RPMI8226 (cell line): ENCODE measurements around the gene VPS11.
"Not testable (repeated sequence)": the region's sequence is repeated elsewhere in the genome, so short reads cannot be mapped to it uniquely, and the experiment has no call there.

ENCODE experiments used
- DNase-seq: peaks from one replicate; pipeline ENCODE4 v3.0.0-alpha.2; 2015

VPS11 gene

GRCh38 chr11:119039471-119039870, 28.1 kb upstream of the VPS11 start:
- not testable (repeated sequence) for DNase-seq

DNA sequence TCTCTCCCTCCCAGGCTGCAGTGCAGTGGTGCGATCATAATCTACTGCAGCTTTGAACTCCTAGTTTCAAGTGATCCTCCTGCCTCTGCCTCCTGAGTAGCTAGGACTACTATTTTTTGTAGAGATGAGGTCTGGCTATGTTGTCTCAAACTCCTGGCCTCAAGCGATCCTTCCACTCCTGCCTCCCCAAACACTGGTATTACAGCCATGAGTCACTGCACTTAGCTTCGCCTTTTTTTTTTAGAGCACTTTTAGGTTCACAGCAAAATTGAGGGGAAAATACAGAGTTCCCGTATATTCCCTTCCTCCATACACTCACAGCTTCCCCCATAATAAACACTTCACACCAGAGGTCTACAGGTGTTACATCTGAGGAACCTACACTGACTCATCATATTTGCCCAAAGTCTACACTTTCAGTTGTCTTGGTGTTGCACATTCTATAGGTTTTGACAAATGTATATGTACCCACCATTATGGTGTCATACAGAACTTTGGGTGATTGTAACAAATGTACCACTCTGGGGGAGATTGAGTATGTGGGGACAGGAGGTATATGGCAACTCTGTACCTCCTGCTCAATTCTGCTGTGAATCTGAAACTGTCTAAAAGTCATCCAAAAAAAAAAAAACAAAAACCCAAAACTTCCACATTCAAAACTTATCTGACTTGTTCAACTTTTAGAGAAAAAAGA, 25.6 kb upstream of the VPS11 start:
- DNase-seq: peak; percentile 59

- DNase-seq: no peak
Observed at GRCh38 chr11:119042927-119043326, 24.7 kb upstream of the VPS11 start.

- DNase-seq: no peak
Observed at GRCh38 chr11:119044708-119045107, 22.9 kb upstream of the VPS11 start.

DNA sequence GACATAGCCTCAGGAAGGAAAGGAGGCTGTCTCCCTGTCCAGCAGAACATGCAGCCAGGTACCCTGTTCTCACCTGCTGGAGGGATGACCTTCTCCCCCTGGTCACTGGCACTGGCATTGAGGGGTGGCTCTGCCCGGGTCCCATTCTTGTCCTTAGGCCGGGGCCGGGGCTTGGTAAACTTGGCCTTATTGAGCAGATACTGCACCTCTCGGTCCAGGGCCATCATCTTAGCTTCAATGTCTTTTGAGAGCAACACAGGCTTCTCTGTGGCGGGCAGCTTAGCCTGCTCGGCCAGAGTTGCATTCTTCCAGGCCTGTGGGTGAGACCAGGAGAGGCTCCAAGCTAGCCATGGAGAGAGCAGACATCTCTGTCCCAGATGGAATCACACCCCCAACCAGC, 21.1 kb upstream of the VPS11 start:
- no peak for DNase-seq

GRCh38 chr11:119047205-119047604, 20.4 kb upstream of the VPS11 start:
- DNase-seq: no peak

- DNase-seq: no peak
Observed at GRCh38 chr11:119048644-119049043, 19.0 kb upstream of the VPS11 start.

DNA sequence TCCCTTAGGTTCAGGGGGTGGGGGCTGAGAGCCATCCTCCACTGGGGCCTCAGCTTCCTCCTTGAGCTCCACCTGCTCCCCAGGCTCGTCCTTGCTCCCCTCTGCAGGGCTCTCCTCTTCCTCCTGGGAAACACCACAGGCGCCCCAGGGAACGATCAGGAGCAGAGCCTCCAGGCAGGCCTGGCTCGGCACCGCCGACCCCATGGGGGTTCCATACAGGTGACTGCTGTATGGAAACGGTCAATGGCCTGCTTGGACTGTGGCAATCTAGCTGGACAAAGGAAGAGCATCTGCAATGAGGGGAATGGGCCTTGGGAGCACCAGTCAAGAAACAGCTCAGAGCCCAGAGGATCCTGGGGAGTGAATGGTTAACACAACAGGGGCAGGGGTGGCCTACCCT, 18.5 kb upstream of the VPS11 start:
- DNase-seq: no peak

DNA sequence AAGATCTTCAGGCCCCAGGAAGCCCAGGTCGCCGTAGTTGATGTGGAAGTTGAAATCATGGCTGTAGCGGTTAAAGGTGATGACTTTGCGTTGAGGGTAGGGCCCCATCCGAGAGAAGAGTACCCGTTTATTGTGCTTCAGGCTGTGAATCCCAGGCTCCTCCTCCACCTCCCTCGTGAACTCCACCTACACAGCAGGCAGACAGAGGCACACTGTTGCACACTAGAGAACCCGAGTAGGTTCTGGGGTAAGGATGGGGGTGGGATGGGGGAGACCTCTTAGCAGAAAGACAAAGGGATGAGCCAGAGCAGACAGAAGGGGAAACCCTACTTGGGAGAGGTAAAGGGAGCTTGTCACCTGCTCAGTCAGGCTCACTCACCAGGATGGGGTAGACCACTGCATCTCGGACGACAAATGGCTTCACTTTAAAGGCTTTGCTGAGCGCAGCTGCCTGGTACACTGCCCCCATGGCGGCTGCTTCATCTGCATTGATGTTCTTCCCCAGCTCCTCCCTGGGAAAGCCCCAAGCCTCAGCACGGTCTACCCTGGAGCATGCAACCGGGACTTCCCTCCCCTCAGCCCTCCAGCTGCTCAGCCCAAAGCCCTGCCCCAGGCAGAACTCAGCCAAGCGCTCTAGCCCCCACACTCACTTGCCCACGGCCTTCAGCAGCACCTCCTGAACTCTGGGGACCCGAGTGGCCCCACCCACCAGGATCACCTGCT, 16.0 kb upstream of the VPS11 start:
- DNase-seq: no peak

DNA sequence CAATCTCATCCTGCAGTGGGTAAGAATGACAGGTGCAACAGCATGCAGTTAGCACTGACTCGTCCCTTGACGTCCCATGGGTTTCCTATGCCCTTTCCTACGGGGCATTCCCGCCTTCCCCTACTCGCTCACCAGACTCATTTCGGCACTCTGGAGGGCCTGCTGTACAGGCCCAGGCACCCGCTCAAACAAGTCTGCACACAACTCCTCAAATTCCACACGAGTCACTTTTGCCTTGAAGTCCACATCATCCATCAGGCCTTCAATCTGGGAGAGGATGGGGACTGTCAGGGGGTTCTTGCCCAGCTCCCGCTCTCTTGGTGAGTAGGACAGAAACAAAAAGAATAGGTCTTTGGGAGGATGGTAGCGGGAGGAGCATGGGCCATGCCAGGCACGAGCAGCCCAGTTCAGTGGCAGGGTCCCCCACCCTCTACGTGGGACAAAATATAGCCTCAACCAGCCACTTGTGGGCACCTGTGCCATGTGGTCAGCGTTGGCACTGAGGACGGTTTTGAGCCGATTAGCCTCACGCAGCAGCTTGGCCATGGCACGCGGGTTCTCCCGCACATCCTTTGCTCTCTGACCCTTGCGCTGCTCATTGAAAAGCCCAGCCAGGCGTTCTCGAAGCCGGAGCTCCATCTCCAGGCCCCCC, 15.3 kb upstream of the VPS11 start:
- no peak for DNase-seq

DNA sequence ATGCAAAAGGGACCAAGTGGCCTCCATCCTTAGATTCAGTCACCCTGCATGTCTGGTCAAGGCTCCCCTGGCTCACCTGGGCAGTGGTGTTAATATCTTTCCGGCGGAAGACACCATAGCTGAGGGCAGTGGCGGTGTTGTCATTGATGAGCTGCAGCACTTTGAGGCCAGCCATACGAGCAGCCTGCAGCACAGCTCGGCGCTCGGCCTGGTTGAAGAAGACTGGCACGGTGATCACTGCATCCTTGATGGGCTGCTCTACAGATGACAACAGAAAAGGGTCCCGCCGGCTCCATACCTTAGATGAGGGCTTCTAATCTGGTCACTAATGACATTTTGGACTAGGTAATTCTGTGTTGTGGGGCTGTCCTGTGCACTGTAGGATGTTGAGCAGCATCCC, 13.2 kb upstream of the VPS11 start:
- no peak for DNase-seq

DNA sequence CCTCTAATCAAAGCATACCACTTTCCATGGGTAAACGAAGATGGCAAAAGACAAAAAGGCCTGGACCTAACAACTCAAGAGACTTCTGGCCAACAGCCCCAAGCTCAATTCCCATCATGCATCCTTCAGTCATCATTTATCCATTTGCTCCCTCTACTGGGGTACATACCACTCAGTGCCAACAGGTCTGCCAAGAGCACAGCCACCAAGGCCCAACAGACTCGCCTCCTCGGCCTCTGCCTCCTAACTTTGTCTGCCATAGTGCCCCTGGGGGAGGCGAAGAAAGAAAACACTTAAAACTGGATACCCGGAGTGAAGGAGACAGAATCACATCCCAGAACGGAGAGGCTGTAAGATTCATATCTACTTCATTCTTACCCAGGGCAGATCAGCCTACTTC, 11.7 kb upstream of the VPS11 start:
- DNase-seq: peak; percentile 54

GRCh38 chr11:119056421-119056999, 11.1 kb upstream of the VPS11 start:
- peak; percentile 85 for DNase-seq

- peak; percentile 99 for DNase-seq
Observed at GRCh38 chr11:119057000-119057769, 10.4 kb upstream of the VPS11 start, which contains the start of gene HYOU1. Gene HYOU1, minus strand, starts transcription at chr11:119057205. Its CDS starts 1,045 bp downstream, at chr11:119056160.

DNA sequence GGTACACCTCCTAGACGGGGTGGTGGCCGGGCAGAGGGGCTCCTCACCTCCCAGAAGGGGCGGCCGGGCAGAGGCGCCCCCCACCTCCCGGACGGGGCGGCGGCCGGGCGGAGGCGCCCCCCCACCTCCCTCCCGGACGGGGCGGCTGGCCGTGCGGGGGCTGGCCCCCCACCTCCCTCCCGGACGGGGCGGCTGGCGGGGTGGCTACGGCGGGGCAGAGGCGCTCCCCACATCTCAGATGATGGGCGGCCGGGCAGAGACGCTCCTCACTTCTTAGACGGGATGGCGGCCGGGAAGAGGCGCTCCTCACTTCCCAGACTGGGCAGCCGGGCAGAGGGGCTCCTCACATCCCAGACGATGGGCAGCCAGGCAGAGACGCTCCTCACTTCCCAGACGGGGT, 8.5 kb upstream of the VPS11 start:
- not testable (repeated sequence) for DNase-seq

GRCh38 chr11:119061256-119061655, 6.4 kb upstream of the VPS11 start:
- DNase-seq: no peak

DNA sequence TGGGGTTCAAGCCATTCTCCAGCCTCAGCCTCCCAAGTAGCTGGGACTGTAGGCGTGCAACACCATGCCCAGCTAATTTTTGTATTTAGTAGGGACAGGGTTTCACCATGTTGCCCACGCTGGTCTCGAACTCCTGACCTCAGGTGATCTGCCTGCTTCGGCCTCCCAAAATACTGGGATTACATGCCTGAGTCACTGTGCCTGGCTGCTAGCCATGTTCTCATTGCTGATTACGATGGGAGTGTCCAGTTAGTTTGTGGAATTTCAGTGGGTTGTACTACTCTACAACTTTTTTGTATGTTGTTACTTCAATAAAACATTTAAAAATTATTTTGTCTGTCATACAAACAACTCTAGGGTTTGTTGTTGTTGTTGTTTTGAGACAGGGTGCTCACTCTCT, 4.8 kb upstream of the VPS11 start:
- no peak for DNase-seq

GRCh38 chr11:119065369-119065768, 2.2 kb upstream of the VPS11 start:
- peak; percentile 51 for DNase-seq

- DNase-seq: no peak
Observed at GRCh38 chr11:119077839-119078238, 10.2 kb downstream of the VPS11 start.

- no peak for DNase-seq
Observed at GRCh38 chr11:119078675-119079420, 11.2 kb downstream of the VPS11 start.

DNA sequence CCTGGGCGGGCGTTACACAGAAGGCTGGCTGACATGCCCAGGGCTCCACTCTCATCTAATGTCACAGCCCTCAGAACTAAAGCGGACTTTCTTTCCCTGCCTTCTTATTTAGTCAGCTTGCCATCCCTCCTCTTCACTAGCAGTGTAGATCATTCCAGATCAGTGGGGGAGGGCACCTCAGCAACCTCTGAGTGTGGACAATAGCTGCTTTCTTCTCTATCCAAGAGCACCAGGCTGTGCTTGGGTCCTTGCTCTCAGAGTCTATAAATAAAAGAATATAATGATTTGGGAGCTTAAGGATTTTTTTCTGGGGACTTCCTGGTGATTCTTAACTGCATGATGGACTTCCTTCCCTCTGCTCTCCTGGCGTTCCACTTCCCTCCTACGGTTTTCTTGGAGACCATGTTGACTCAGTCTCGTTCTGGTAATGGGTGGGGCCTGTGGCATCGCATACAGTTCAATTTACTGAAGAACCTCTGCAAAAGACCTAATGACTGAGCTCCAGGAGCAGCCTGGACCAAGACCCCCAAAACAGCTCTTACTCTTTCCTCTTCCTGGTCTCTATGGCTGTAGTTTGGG, 14.2 kb downstream of the VPS11 start:
- no peak for DNase-seq
